Lung (tissue), 12 donors: ENCODE results near the gene RNPEPL1. TPM values are rescaled to one million over a fixed set of nuclear protein-coding genes. Genes with fewer than 3 reads are reported as not detected.

Source experiments
- ATAC-seq: fragments of 200-7000 bp; cut with Tn5 transposase; one replicate; pipeline ENCODE4 v1.9.1; 2020; ENCODE audit warnings: moderate number of reproducible peaks; ENCODE audit not compliant: insufficient read depth, low FRiP score
- DNase-seq, 3 donors: peaks; one replicate each; pipeline ENCODE4 v3.0.0-alpha.2; 2013 to 2017
- H3K27ac ChIP-seq, 2 donors: one replicate each; pipeline ENCODE4 v1.5.1; 2013; ENCODE audit warnings: mild to moderate bottlenecking in 2 of 2, moderate library complexity in 2 of 2, control low read depth in 1 of 2, inconsistent platforms in 1 of 2, low read depth in 1 of 2, low read length in 1 of 2
- H3K27me3 ChIP-seq, 3 donors: one replicate each; pipeline ENCODE4 v1.5.1; 2013; ENCODE audit warnings: low read length in 2 of 3; ENCODE audit not compliant: control insufficient read depth in 3 of 3, insufficient read depth in 3 of 3
- H3K36me3 ChIP-seq, 4 donors: one replicate each; pipeline ENCODE4 v1.5.1; 2013; ENCODE audit warnings: low read length in 4 of 4, mild to moderate bottlenecking in 1 of 4, moderate library complexity in 1 of 4; ENCODE audit not compliant: control insufficient read depth in 4 of 4, insufficient read depth in 4 of 4
- H3K4me1 ChIP-seq, 5 donors: one replicate each; pipeline ENCODE4 v1.5.1; 2013; ENCODE audit warnings: low read length in 5 of 5, mild to moderate bottlenecking in 2 of 5, moderate library complexity in 1 of 5; ENCODE audit not compliant: control insufficient read depth in 5 of 5, insufficient read depth in 5 of 5
- H3K4me3 ChIP-seq: one replicate; pipeline ENCODE4 v1.5.1; 2013; ENCODE audit warnings: mild to moderate bottlenecking, control low read depth, moderate library complexity
- H3K9ac ChIP-seq, 2 donors: one replicate each; pipeline ENCODE4 v1.5.1; 2013; ENCODE audit warnings: low read length in 2 of 2, control low read depth in 1 of 2; ENCODE audit not compliant: insufficient read depth in 1 of 2
- H3K9me3 ChIP-seq, 4 donors: one replicate each; pipeline ENCODE4 v1.5.1; 2013; ENCODE audit warnings: low read length in 3 of 4, mild to moderate bottlenecking in 1 of 4, moderate library complexity in 1 of 4; ENCODE audit not compliant: control insufficient read depth in 4 of 4, insufficient read depth in 3 of 4
- CTCF ChIP-seq: IDR thresholded peaks from 2 replicates; pipeline ENCODE4 v1.5.1; 2012; ENCODE audit warnings: mild to moderate bottlenecking; ENCODE audit errors: control extremely low read depth, extremely low read depth
- WGBS, 2 donors: extraction: QIAGEN DNeasy Blood & Tissue Kit; methylation state at CpG; one replicate each; pipeline ENCODE4 v1.1.7; 2013; 5-methylcytosine and 5-hydroxymethylcytosine counted together
- polyA plus RNA-seq, 2 donors: library from polyadenylated mRNA; stranded (reverse); fragments of 200-250 nt; gene quantifications; one replicate each; pipeline ENCODE4 v1.2.1, GENCODE V29; 2013
- total RNA-seq, 2 donors: library from RNA; depleted of rRNA in 1 of 2; stranded (reverse); fragments of >200 nt in 1 of 2; gene quantifications; one replicate each; pipeline ENCODE4 v1.2.1, GENCODE V29; 2014 to 2021
- donor health status: control.
- donor health status: control.
- donor health status: Bipolar disorder and iron deficiency.
- donor health status: healthy.
- donor health status: DM: yes; HTN: yes; CAD: no.

RNPEPL1 gene
- total and polyA plus RNA-seq, 4 donors: 24.5 to 235 (median 88.2) TPM

- ATAC-seq: peak; percentile 22
- 31 to 36% methylated on average over 23 of the region's 23 CpGs for WGBS, 2 donors
These were observed 56.8 kb downstream of the RNPEPL1 start, which contains the start of gene GPR35 for GRCh38 chr2:240624950-240625621. TSS of gene GPR35 (plus strand) at chr2:240625480. CDS start at chr2:240629953, 4,473 bp downstream.

GRCh38 chr2:240626531-240627300 is 58.4 kb downstream of the RNPEPL1 start:
- Histone ChIP-seq H3K9ac (no peak overlapping the region), H3K4me1 (peaks cover 0 to 20% (median 0%) of the 10 kb centered on the region in 5 donors), H3K27ac (no peak overlapping the region), H3K4me3 (no peak overlapping the region), H3K36me3 (no peaks in the 10 kb centered on the region), H3K27me3 (no peaks in the 10 kb centered on the region), H3K9me3 (no peaks in the 10 kb centered on the region)
- peak; percentile 63 to 85 (median 70) for DNase-seq
- no peak for ATAC-seq
- TF ChIP-seq CTCF: no peak
- WGBS, 2 donors: 36 to 45% methylated on average over 21 of the region's 21 CpGs

More at GRCh38 chr2:240624950-240625621, 56.8 kb downstream of the RNPEPL1 start, which contains the start of gene GPR35:
- Histone ChIP-seq H3K27ac (peak within 1 kb of the TSS in 1 of 2 donors; percentile 71), H3K9me3 (no peaks in the 10 kb centered on the region), H3K9ac (no peak within 1 kb of the TSS), H3K27me3 (no peaks in the 10 kb centered on the region), H3K4me3 (no peak within 1 kb of the TSS), H3K36me3 (no peaks in the 10 kb centered on the region), H3K4me1 (peaks cover 0 to 20% (median 0%) of the 10 kb centered on the region in 5 donors)
- TF ChIP-seq CTCF: no peak
- peak in 1 of 3 donors; percentile 19 for DNase-seq

- TF ChIP-seq CTCF: no peak
- Histone ChIP-seq H3K9me3 (no peaks in the 10 kb centered on the region), H3K27ac (no peak overlapping the region), H3K4me3 (no peak overlapping the region), H3K36me3 (no peaks in the 10 kb centered on the region), H3K4me1 (peaks cover 0 to 16% (median 0%) of the 10 kb centered on the region in 5 donors), H3K27me3 (no peaks in the 10 kb centered on the region), H3K9ac (no peak overlapping the region)
- ATAC-seq: no peak
- 89 to 94% methylated on average over 17 of the region's 17 CpGs for WGBS, 2 donors
- DNase-seq: peak in 1 of 3 donors; percentile 2
These were observed 59.6 kb downstream of the RNPEPL1 start for GRCh38 chr2:240627736-240628506.
